GM19328 (cell line): ENCODE data around the gene PNPO.

Experiments used
- ATAC-seq: cut with Tn5 transposase; IDR thresholded peaks from one replicate; pipeline ENCODE4 v1.9.1; 2021; ENCODE audit warnings: mild to moderate bottlenecking, moderate library complexity; ENCODE audit not compliant: unreplicated experiment

The PNPO gene

DNA sequence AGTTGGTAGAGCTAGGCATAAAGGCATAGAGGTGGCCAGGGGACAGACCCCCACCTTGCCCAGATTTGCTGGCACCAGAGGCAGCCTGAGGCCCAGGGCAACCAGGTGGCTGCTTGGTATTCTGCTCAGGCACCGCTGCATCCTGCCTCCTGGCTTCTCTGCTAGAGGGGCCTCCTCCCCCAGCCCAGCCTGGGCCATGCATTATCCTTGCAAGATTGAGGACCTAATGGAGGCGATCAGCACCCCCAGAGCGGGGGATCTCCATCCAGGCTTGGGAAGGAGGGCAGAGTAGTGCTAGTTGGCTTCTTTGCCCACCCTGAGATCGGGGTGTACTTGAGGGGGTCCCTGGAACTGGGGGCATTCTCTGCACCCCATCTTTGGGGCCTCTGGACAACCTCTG lies 53.4 kb downstream of the PNPO start:
- no peak for ATAC-seq

DNA sequence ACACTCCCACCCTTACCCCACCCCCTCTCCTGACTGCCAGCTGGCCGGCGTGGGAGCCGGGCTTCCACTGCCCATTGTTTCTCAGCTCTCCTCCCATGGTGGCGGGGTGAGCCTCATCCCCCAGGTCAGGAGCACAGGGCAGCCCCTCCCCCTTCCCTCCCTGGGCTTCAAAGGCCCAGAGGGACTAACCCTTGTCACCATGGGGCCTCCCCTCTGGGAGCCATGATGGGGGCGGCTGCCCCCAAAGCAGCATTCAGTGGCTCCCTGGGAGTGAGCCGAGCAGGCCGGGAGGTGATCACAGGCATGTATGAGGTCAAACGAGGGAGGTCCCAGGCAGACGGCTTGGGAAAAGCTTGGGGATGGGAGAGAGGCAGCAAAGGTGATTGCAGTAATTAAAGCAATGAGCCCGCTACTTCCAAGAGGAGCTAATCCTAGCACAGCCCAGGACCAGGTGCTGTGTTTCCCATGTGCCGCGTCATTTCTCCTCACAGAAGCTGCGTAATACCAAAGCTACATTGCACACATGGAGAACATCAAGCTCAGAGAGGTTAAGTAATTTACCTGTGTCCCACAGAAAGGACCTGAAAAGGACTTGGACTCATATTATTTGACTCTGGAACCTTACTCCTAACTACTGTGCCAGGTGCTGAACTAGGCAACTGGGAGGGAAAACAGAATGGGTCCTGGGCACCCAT lies 54.0 kb downstream of the PNPO start:
- ATAC-seq, result no peak

DNA sequence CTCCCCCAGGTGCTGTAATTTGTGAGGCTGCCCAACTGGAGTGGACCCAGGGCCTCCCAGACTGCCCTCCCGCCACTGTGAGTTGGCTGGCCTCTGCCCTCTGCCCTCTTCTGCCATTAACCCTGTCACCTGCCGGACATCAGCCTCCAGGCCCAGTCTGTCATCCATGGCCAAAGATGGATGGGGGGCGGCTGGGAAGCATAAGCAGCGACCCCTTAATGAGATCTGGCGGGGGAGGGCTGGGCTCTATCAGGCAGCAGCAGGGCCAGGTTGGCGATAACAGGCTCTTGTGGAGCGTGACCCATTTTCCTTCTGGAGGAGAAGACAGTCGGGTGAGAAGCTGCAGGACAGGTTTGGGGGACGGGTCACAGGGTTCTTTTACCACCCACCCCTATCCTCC lies 54.8 kb downstream of the PNPO start:
- ATAC-seq, result no peak

DNA sequence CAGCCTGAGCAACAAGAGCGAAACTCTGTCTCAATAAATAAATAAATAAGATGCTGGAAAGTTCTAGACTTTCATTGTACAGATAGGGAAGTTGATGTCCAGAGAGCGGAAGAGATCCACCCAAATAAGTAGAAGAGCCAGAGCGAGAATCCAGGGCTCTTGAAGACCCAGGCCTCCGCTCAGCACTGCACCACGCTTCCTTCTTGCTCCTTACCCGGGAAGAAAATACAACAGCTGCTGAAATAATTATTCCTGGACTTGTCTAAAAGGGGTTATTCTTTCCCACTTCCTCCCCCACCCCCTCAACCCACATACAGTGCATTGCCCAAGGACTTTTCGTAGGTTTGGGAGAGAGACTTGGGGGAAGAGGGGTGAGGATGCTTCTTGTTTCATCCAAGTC lies 56.2 kb downstream of the PNPO start:
- no peak for ATAC-seq

DNA sequence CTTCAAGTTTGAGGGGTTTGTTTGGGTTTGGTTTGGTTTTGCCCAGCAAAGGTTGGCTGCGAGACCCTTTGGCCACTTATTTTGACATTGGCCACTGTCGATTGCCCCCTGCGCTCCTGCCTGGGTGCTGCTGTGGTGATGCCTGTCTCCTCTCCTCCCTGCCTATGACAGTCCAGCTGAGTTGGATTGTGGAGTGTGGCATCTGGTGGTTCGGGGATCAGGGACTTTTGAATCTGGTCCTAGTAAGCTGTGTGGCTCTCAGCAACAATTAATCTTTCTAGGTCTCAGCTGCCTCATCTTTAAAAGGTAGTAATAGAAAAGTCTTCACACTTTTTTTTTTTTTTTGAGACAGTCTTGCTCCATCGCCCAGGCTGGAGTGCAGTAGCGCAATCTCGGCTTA lies 56.7 kb downstream of the PNPO start:
- no peak for ATAC-seq
